Measurements from ENCODE around the gene ZNF823.

GRCh38 chr19:11754663-11755062, 15.9 kb upstream of the ZNF823 start:
- no peak for TF ChIP-seq POLR2A (IDR thresholded peaks at IDR 0.05; ENCODE audit: insufficient read depth in 1 of 2, low read depth in 2 of 2, low read length in 2 of 2)
- no peak for TF ChIP-seq ETV6 (CRISPR knock-in tag; conservative IDR thresholded peaks at IDR 0.05)
- TF ChIP-seq ZFP37 (CRISPR knock-in tag; IDR thresholded peaks at IDR 0.05; ENCODE audit: borderline replicate concordance): no peak
- TF ChIP-seq ZFP91 (CRISPR knock-in tag; IDR thresholded peaks at IDR 0.05; ENCODE audit: borderline replicate concordance): no peak
- TF ChIP-seq TBX2 (CRISPR knock-in tag; IDR thresholded peaks at IDR 0.05; ENCODE audit: borderline replicate concordance): no peak
- TF ChIP-seq CAMTA2 (CRISPR knock-in tag; IDR thresholded peaks at IDR 0.05; ENCODE audit: borderline replicate concordance): no peak
- no peak for TF ChIP-seq CTCF (CRISPR knock-in tag; IDR thresholded peaks at IDR 0.05)
- no peak for TF ChIP-seq KDM1A (CRISPR knock-in tag; IDR thresholded peaks at IDR 0.05)
- TF ChIP-seq EZH2 (conservative IDR thresholded peaks at IDR 0.05; ENCODE audit: low read depth, low read length): no peak
- no peak for TF ChIP-seq SMARCE1 (IDR thresholded peaks at IDR 0.05; ENCODE audit: borderline replicate concordance)
- TF ChIP-seq ZNF841 (CRISPR knock-in tag; IDR thresholded peaks at IDR 0.05; ENCODE audit: borderline replicate concordance): no peak
- TF ChIP-seq MAX (IDR thresholded peaks at IDR 0.05): no peak
- no peak for TF ChIP-seq USF2 (IDR thresholded peaks at IDR 0.05; ENCODE audit: low read depth, low read length)
- no peak for TF ChIP-seq USF2 (CRISPR knock-in tag; IDR thresholded peaks at IDR 0.05; ENCODE audit: borderline replicate concordance)
